ENCODE measurements around the gene SUPT20HL1.

GRCh38 chrX:24391843-24392242 lies 31.4 kb downstream of the SUPT20HL1 start:
- TF ChIP-seq CTCF (conservative IDR thresholded peaks at IDR 0.05; ENCODE audit: low read length) (no peak), EZH2phosphoT487 (IDR thresholded peaks at IDR 0.05; ENCODE audit: borderline replicate concordance, low read depth, low read length) (no peak)

Measured in OCI-LY7 (cell line).